Stimulated activated CD8-positive, alpha-beta memory T cell treated with anti-CD3 and anti-CD28 coated beads, Interleukin-7, amount 100 ng/mL, for 24 hours (primary cell): ENCODE data around the gene CEND1.
A peak's percentile ranks its signal among the peaks of the same experiment; 100 is the strongest.

Experiments used
- DNase-seq: peaks from one replicate; pipeline ENCODE4 v3.0.0-alpha.2; 2020; ENCODE audit warnings: low read depth

The CEND1 gene

GRCh38 chr11:811446-812245, 21.8 kb upstream of the CEND1 start:
- no peak for DNase-seq

DNA sequence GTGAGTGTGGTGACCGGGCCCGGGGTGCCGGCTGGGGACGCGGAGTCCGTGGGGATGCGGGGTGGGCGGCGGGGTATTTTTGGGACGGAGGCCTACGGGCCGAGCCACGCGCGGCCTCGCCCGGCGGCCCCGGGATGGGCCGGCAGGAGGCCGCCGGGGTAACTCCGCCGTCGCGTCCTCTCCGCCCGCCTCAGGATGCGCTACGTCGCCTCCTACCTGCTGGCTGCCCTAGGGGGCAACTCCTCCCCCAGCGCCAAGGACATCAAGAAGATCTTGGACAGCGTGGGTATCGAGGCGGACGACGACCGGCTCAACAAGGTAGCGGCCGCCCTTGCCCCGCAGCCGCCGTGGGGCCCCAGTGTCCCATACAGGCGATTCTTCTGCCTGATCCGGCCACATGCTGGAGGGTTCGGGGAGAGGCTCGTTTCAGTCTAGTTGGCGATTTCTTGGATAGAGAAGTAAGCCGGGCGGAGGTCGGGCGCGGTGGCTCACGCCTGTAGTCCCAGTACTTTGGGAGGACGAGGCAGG, 20.2 kb upstream of the CEND1 start:
- no peak for DNase-seq

- DNase-seq = peak; percentile 99
These were observed 19.6 kb upstream of the CEND1 start, which contains the start of gene RPLP2 for GRCh38 chr11:809287-810039. TSS of gene RPLP2 (plus strand) at chr11:809967. CDS start at chr11:810235, 268 bp downstream.

DNA sequence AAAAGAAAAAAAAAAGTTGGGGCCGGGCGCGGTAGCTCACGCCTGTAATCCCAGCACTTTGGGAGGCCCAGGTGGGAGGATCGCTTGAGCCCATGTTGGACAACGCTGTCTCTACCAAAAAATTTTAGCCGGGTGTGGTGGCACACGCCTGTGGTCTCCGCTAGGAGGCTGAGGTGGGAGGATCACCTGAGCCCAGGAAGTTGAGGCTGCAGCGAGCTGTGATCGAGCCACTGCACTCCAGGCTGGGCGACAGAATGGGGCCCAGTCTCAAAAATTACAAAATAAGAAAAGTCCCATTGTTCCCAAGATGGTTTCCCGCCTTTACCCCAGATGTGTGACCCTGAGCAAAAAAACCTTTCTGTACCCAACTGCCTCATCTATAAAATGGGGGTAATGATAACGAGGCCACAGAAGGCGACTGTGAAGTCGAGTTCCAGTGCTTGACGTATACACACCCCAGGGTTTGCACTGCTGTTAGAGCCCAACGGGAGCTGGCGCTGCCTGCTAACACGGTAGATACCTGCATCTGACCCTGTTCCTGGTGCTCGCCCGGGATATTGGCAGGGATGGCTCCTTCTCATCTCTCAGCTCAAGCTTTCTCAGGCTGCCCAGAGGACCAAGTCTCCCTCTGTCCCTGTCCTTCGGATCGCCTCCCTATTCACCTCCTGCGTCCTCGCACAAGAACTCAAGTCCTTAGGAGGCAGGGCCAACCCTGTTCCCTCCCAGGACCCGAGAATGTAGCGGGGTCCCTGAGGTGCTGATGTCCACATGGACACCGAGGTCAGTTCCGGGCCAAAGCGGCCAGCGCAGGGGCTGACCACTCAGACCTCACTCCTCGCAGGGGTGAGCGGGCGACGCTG, 18.8 kb upstream of the CEND1 start:
- DNase-seq = no peak

DNA sequence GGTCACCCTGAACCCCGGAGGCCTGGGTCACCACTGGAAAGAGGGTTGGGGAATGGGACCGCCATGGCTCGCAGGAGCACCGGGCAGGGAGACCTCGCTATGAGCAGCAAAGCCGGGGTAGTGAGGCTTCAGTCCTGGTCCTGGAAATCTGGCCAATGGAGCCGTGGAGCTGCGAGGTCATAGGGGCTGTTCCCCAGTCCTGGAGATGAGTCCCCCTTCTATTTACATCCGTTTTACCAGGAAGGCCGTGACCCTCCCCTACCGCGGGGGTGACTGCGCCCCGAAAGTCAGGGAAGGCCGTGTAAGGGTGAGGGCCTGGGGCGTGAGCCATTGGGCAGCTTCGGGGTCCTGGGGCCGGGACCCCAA, 14.7 kb upstream of the CEND1 start:
- no peak for DNase-seq

- DNase-seq = no peak
These were observed 14.1 kb upstream of the CEND1 start for GRCh38 chr11:803770-804598.

DNA sequence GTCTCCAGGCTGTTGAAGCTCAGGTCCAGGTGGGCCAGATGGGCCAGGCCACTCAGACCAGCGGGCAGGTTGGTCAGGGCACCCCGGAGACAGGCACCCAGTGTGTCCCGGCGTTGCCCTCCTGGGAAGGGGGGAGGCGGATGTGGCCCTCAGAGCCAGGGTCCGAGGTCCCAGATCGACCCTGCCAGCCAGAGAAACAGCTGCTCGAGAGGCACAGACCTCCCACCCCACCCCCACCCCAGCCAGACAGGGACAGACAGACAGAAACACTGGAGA, 13.5 kb upstream of the CEND1 start:
- DNase-seq = no peak

DNA sequence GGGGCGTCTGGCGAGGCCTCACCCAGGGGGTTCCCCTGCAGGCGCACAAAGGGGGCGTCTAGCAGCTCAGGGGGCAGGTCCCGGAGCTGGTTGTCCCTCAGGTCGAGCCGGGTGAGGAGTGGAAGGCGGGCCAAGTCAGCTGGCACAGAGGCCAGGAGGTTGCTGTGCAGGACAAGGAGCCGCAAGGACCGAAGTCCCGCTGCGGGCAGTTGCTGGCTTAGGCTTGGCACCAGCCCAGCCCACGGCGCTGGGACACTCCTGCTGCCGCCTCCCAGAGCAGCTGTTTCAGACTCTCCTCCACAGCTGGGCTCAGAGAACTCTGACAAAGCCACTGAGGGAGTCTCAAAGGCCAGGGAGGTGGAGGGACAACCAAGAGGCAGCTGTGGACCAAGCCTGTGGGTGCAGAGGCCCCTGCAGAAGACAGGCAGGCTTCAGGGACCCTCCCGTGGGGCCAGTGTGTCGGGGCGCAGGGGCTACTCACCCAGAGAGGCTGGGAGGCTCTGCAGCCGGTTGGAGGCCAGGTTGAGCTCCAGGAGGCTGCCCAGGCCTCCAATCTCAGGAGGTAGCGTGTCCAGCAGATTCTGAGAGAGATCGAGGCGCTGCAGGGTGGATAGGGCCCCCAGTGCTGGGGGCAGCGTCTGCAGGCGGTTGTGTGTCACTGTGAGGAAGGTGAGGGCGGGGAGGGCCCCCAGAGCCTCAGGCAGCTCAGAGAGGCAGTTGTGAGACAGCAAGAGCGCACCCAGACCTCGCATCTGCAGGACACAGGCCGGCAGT, 13.0 kb upstream of the CEND1 start:
- DNase-seq = no peak

- DNase-seq = no peak
These were observed 12.2 kb upstream of the CEND1 start for GRCh38 chr11:802018-802617.

GRCh38 chr11:801097-801780, 11.3 kb upstream of the CEND1 start:
- no peak for DNase-seq

DNA sequence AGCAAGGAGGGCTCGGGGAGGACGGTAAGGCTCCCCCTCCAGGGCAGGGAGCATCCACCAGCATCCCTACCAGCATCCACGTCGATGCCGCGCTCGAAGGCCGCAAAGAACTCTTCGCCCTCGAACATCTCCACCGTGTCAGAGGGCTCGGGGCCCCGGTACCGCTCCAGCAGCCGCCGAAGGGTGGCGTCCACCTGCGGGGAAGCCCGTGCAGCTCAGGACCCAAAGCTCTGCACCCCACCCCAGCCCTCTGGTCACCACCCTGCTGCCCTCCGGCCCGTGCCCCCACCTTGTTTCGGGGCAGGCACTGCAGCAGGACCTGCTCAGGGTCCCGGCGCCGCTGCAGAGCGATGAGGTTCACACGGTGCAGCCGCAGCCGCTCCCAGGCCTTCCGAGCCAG, 10.6 kb upstream of the CEND1 start:
- DNase-seq = no peak

GRCh38 chr11:799641-800316, 9.9 kb upstream of the CEND1 start:
- DNase-seq = no peak

DNA sequence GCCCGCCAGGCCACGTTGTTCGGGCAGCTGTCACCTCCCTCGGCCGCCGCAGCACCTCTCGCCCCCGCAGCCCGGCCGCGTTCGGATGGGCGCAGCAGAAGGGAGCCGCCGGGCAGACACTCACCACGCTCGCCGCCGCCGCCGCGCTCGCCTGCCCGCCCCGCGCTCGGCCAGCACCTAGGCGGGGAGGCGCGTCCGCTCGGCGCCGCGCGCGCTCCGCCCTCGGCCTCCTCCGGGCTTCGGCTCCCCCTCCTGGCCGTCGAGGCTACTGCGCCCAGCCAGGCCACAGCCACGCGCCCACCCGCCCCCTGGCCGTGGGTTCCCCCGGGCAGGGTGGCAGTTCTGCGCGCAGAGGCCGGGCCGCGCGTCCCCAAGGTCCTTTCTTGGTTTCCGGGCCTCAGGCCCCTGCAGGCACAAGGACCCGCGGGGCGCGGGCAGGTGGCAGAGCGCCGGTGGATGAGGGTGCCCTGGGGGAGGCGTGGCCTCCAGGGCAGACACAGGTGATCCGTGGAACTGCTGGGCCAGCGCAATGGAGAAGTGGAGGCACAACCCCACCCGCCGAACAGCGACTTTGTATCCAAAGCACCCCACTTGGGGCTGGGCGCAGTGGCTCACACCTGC, 8.3 kb upstream of the CEND1 start, which contains the start of gene SLC25A22:
Gene SLC25A22, minus strand, starts transcription at position 189 of the 621 bp plus-strand sequence. CDS start 3,275 bp downstream, outside the sequence.
- DNase-seq = peak; percentile 63

- DNase-seq = peak; percentile 68
These were observed 7.6 kb upstream of the CEND1 start for GRCh38 chr11:797296-798092.

- DNase-seq = no peak
These were observed 6.8 kb upstream of the CEND1 start for GRCh38 chr11:796565-797295.

DNA sequence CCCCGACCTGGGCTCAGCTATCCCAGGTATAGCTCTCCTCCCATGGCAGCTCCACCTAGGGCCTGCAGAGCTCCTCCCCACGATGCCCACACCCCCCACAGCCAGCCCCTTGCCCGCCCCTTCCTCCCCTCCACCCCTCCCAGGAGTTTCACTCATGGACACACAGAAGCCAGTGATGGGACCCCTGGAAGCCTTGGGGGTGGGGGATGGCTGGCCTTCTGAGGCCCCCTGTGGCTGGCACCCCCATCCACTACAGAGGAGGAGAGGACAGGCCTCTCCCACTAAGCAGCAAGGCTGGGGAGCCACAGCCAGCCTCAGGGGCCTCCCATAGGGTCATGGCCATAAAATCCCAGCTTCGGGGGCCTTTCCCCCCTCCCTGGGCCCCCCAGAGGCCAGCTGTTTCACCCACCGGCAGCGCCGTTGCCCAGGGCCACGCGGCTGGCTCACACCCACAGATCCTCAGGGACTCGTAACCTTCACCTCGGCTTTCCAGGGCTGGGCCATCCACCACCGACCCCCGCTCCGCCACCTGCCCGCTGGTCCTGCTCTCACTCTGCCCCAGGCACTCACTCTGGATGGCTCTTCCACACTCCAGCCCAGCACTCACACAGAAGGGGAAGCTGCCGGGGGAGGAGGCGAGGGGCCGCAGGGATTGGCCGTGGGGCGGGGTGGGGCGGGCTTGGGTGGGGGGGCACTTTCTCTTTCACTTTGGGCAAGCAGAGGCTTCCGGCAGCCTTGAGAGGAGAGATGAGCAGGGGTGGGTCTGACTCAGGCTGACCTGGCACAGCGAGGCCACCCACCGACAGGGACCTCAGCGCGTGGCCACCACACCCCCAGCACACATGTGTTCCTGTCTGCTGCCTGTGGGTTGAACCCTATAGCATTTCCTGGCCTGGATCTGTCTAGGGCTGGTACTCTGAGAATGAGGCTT, 6.0 kb upstream of the CEND1 start:
- DNase-seq = peak; percentile 58
